Panc1 (cell line): ENCODE data around the gene ZNF91. TPM values are rescaled to one million over a fixed set of nuclear protein-coding genes. Genes with fewer than 3 reads are reported as not detected.
"Not testable (repeated sequence)": the region's sequence is repeated elsewhere in the genome, so short reads cannot be mapped to it uniquely, and the experiment has no call there.

ENCODE experiments used
- ATAC-seq: fragments of 200-7000 bp; cut with Tn5 transposase; 2 replicates; pipeline ENCODE4 v1.9.1; 2020; ENCODE audit warnings: mild to moderate bottlenecking, moderate library complexity
- BruUV-seq: library from RNA; stranded (reverse); fragments of 400-500 nt; replicated peaks from 2 replicates; lab custom pipeline; 2021; lab: Mats Ljungman, UMichigan
- CTCF ChIA-PET: fragments of 300-600 bp; sonication (Branson Sonifier 250); formaldehyde crosslinking; loops from one replicate; lab custom pipeline; 2022; ENCODE audit warnings: antibody characterized with exemption; lab: Charles Lee
- POLR2A ChIA-PET: fragments of 300-600 bp; sonication (Branson Sonifier 250); formaldehyde crosslinking; loops from one replicate; lab custom pipeline; 2022; ENCODE audit warnings: antibody characterized with exemption; lab: Charles Lee
- DNase-seq: peaks from one replicate; pipeline ENCODE4 v3.0.0-alpha.2; 2010; ENCODE audit warnings: low read depth, low spot score
- H3K27ac ChIP-seq: 2 replicates; pipeline ENCODE4 v1.5.1; 2011; ENCODE audit warnings: mild to moderate bottlenecking, low read length, inconsistent platforms
- H3K27me3 ChIP-seq: fragments of 200-500 bp; sonication (Bioruptor generic); 2 replicates; pipeline ENCODE4 v1.6.0; 2014; ENCODE audit warnings: low read length, inconsistent platforms; ENCODE audit not compliant: control insufficient read depth, insufficient read depth
- H3K36me3 ChIP-seq: fragments of 200-500 bp; sonication (Bioruptor generic); 2 replicates; pipeline ENCODE4 v1.5.1; 2014; ENCODE audit warnings: inconsistent platforms, mild to moderate bottlenecking, low read length, moderate library complexity; ENCODE audit not compliant: control insufficient read depth, insufficient read depth
- H3K4me1 ChIP-seq: 2 replicates; pipeline ENCODE4 v1.5.1; 2011; ENCODE audit warnings: inconsistent platforms, mild to moderate bottlenecking, low read length, moderate library complexity; ENCODE audit not compliant: control insufficient read depth, insufficient read depth
- H3K4me3 ChIP-seq, 2 experiments: 2 replicates each; pipeline ENCODE4 v1.5.1; 2011 to 2012; ENCODE audit warnings: low read depth in 2 of 2, low read length in 2 of 2, mild to moderate bottlenecking in 2 of 2, inconsistent platforms in 1 of 2, moderate library complexity in 1 of 2
- H3K9me3 ChIP-seq: fragments of 200-500 bp; sonication (Bioruptor generic); 2 replicates; pipeline ENCODE4 v1.5.1; 2014; ENCODE audit warnings: low read depth, mild to moderate bottlenecking, inconsistent platforms, low read length, moderate library complexity; ENCODE audit not compliant: control insufficient read depth, insufficient read depth
- POLR2AphosphoS5 ChIP-seq: IDR thresholded peaks from 2 replicates; pipeline ENCODE4 v1.6.1; 2012; ENCODE audit warnings: mild to moderate bottlenecking, low read depth, low read length, moderate library complexity
- REST ChIP-seq, 2 experiments: IDR thresholded peaks; 2 replicates each; pipeline ENCODE4 v1.6.1; 2011 to 2012; ENCODE audit warnings: low read depth in 2 of 2, control low read depth in 1 of 2, low read length in 1 of 2, mild to moderate bottlenecking in 1 of 2, moderate library complexity in 1 of 2; ENCODE audit not compliant: insufficient read depth in 1 of 2
- SIN3A ChIP-seq: IDR thresholded peaks from 2 replicates; pipeline ENCODE4 v1.6.1; 2012; ENCODE audit warnings: low read depth, mild to moderate bottlenecking, low read length, moderate library complexity, borderline replicate concordance; ENCODE audit not compliant: insufficient read depth
- TCF7L2 ChIP-seq: IDR thresholded peaks from 2 replicates; pipeline ENCODE4 v1.6.1; 2011; ENCODE audit warnings: mild to moderate bottlenecking, low read depth, low read length, inconsistent platforms
- in situ Hi-C: cut with HindIII; loops from 2 replicates; pipeline ENCODE4 v1.10.0; 2016; ENCODE audit warnings: low sequenced_read_pairs, low pct_unique_long_range_greater_than_20kb
- intact Hi-C: fragments of 100-400 bp; cut with micrococcal nuclease; formaldehyde crosslinking; loops from one replicate; pipeline ENCODE4 v1.10.0; 2022; ENCODE audit not compliant: unreplicated experiment
- total RNA-seq: library from RNA; stranded (reverse); gene quantifications from one replicate; pipeline ENCODE4 v1.2.1, GENCODE V29; 2021; ENCODE audit not compliant: unreplicated experiment
- TF ChIP-seq, protein P1 (sequence below): fragments of 450-650 bp; IDR thresholded peaks from 2 replicates; pipeline ENCODE4 v1.5.1; 2017; ENCODE audit warnings: mild to moderate bottlenecking

Gene ZNF91
- total RNA-seq, 1 experiment from 2014 or later: 20.6 TPM

DNA sequence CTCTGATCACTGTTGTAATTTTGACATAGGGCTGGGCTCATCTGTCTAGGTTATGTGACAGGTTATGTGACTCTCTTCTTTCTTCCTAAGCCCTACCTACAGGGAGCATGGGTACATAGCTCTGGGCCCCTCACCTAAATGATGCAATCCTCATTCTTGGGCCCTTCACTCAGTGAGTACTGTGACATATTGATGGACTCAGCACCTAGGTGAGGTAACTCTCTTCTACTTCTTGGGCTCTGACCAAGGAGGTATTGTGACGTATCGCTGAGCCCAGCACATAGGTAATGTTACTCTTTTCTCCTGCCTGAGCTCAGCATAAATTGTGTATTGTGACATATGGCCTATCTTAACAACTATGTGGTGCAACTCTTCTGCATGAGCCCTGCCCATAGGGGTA, 76.3 kb downstream of the ZNF91 start:
- in situ Hi-C loops, BruUV-seq, intact Hi-C loops: not testable (repeated sequence)

GRCh38 chr19:23318143-23318542, 77.1 kb downstream of the ZNF91 start:
- ChIA-PET CTCF (no interaction called here), POLR2A (no interaction called here)
- no peak for ATAC-seq
- Histone ChIP-seq H3K27me3 (no peaks in the 10 kb centered on the region), H3K27ac (no peak overlapping the region), H3K36me3 (no peaks in the 10 kb centered on the region), H3K4me3 (no peak overlapping the region), H3K4me1 (no peaks in the 10 kb centered on the region), H3K9me3 (no peaks in the 10 kb centered on the region)
- BruUV-seq: no TSS peak
- intact Hi-C loops (no loop called here), in situ Hi-C loops (no loop called here)
- no peak for DNase-seq
- TF ChIP-seq, protein P1, sequence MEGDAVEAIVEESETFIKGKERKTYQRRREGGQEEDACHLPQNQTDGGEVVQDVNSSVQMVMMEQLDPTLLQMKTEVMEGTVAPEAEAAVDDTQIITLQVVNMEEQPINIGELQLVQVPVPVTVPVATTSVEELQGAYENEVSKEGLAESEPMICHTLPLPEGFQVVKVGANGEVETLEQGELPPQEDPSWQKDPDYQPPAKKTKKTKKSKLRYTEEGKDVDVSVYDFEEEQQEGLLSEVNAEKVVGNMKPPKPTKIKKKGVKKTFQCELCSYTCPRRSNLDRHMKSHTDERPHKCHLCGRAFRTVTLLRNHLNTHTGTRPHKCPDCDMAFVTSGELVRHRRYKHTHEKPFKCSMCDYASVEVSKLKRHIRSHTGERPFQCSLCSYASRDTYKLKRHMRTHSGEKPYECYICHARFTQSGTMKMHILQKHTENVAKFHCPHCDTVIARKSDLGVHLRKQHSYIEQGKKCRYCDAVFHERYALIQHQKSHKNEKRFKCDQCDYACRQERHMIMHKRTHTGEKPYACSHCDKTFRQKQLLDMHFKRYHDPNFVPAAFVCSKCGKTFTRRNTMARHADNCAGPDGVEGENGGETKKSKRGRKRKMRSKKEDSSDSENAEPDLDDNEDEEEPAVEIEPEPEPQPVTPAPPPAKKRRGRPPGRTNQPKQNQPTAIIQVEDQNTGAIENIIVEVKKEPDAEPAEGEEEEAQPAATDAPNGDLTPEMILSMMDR: no peak
- TF ChIP-seq TCF7L2 (no peak), POLR2AphosphoS5 (no peak)

More for the DNA sequence above, 76.3 kb downstream of the ZNF91 start:
- H3K36me3 ChIP-seq, H3K27ac ChIP-seq, DNase-seq, H3K4me3 ChIP-seq, H3K27me3 ChIP-seq, POLR2A ChIA-PET, ATAC-seq, H3K4me1 ChIP-seq, CTCF ChIA-PET, H3K9me3 ChIP-seq: not testable (repeated sequence)

GRCh38 chr19:23315286-23315685, 80.0 kb downstream of the ZNF91 start:
- POLR2A ChIA-PET: no interaction called here
- ATAC-seq (no peak), DNase-seq (no peak)
- no peaks in the 10 kb centered on the region for H3K27me3 ChIP-seq
- no peaks in the 10 kb centered on the region for H3K9me3 ChIP-seq
- TF ChIP-seq, protein P1: no peak
- no peak for TF ChIP-seq POLR2AphosphoS5
- TF ChIP-seq REST (IDR thresholded peaks at IDR 0.05; ENCODE audit: insufficient read depth in 1 of 2, low read depth in 2 of 2, low read length in 1 of 2): no peak
- no peak for TF ChIP-seq TCF7L2
- no peak for TF ChIP-seq SIN3A
- no peaks in the 10 kb centered on the region for H3K4me1 ChIP-seq
- H3K27ac ChIP-seq: no peak overlapping the region
- no TSS peak for BruUV-seq
- in situ Hi-C loops: no loop called here
- H3K4me3 ChIP-seq: no peak overlapping the region
- intact Hi-C loops: no loop called here
- no peaks in the 10 kb centered on the region for H3K36me3 ChIP-seq
- CTCF ChIA-PET: no interaction called here
